Glutamatergic neuron (in vitro differentiated cells): ENCODE data around the gene MTMR4. TPM values are rescaled to one million over a fixed set of nuclear protein-coding genes. Genes with fewer than 3 reads are reported as not detected.

Experiments used
- DNase-seq: peaks from one replicate; pipeline ENCODE4 v3.0.0; 2022
- H3K27ac Mint-ChIP-seq: one replicate; pipeline ENCODE4 v1.8.0; 2020; ENCODE audit warnings: mild to moderate bottlenecking, mixed read lengths, inconsistent platforms; ENCODE audit not compliant: unreplicated experiment
- H3K27me3 Mint-ChIP-seq: one replicate; pipeline ENCODE4 v1.8.0; 2020; ENCODE audit warnings: mild to moderate bottlenecking, moderate library complexity, mixed read lengths, inconsistent platforms; ENCODE audit not compliant: unreplicated experiment
- H3K36me3 Mint-ChIP-seq: one replicate; pipeline ENCODE4 v1.8.0; 2020; ENCODE audit warnings: mild to moderate bottlenecking, mixed read lengths, inconsistent platforms; ENCODE audit not compliant: unreplicated experiment
- H3K4me1 Mint-ChIP-seq: one replicate; pipeline ENCODE4 v1.8.0; 2020; ENCODE audit warnings: mild to moderate bottlenecking, low read depth, mixed read lengths, inconsistent platforms; ENCODE audit not compliant: unreplicated experiment
- H3K4me3 Mint-ChIP-seq: one replicate; pipeline ENCODE4 v1.8.0; 2020; ENCODE audit warnings: mild to moderate bottlenecking, mixed read lengths, inconsistent platforms; ENCODE audit not compliant: unreplicated experiment
- H3K9me3 Mint-ChIP-seq: one replicate; pipeline ENCODE4 v1.8.0; 2020; ENCODE audit warnings: mild to moderate bottlenecking, moderate library complexity, mixed read lengths, inconsistent platforms; ENCODE audit not compliant: unreplicated experiment
- total RNA-seq: library from RNA; stranded (reverse); fragmentation: NEBNext Ultra II Directional; extraction: Animal tissue kit (Norgen Biotek cat#: 25700); gene quantifications from one replicate; pipeline ENCODE4 v1.2.1, GENCODE V29; 2021; ENCODE audit not compliant: unreplicated experiment
- TF ChIP-seq, protein P1 (sequence below): fragments of 200-600 bp; sonication (generic); IDR thresholded peaks from one replicate; pipeline ENCODE4 v1.5.0; 2021; ENCODE audit not compliant: partially characterized antibody, unreplicated experiment

MTMR4 gene
- total RNA-seq, 1 donor from 2014 or later, result 152 TPM

DNA sequence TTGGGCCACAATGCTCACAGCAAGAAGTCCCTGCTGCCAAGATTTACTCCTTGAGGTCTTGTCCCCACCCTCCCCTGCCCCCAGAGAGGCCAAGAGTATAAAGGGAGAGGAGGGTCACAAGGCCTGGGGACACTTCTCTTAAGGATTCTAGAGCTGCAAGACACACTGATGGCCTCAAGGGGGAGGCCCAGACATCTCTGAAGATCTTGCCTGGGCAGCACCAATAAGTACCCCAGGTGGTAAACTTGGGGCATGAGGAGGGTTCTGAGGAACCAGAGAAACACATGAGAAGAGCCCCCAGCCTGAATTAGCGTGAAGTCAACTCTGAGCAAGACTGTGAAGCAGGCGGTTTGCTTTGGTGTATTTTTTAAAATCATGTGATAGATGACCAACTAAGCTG is 26.8 kb upstream of the MTMR4 start:
- Mint-ChIP-seq H3K4me3 (no peak overlapping the region), H3K36me3 (peaks cover 4% of the 10 kb centered on the region), H3K4me1 (peaks cover 6% of the 10 kb centered on the region), H3K27ac (no peak overlapping the region), H3K9me3 (peaks cover 2% of the 10 kb centered on the region), H3K27me3 (peaks cover 6% of the 10 kb centered on the region)
- DNase-seq, result no peak
- TF ChIP-seq, protein P1, sequence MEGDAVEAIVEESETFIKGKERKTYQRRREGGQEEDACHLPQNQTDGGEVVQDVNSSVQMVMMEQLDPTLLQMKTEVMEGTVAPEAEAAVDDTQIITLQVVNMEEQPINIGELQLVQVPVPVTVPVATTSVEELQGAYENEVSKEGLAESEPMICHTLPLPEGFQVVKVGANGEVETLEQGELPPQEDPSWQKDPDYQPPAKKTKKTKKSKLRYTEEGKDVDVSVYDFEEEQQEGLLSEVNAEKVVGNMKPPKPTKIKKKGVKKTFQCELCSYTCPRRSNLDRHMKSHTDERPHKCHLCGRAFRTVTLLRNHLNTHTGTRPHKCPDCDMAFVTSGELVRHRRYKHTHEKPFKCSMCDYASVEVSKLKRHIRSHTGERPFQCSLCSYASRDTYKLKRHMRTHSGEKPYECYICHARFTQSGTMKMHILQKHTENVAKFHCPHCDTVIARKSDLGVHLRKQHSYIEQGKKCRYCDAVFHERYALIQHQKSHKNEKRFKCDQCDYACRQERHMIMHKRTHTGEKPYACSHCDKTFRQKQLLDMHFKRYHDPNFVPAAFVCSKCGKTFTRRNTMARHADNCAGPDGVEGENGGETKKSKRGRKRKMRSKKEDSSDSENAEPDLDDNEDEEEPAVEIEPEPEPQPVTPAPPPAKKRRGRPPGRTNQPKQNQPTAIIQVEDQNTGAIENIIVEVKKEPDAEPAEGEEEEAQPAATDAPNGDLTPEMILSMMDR, result no peak

DNA sequence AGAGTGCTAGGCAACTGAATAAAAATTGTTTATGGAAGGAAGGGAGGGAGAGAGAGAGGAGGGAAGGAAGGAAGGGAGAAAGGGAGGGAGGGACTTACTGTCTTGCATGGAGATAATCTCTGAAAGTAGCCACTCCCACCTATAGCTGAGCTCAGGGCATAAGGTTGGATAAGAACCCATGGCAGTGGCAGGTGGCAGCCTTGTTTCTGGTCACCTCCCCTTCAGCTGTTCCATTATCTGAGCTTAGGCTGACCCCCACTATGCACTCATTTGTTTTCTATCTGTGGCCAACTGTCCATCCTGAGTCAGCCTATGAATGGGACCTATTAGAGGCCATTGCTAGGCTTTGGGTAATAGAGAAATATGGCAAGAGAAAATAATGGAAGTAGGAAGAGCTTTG is 25.3 kb upstream of the MTMR4 start:
- H3K27me3 Mint-ChIP-seq, result peaks cover 11% of the 10 kb centered on the region
- no peak for DNase-seq
- H3K4me3 Mint-ChIP-seq, result no peak overlapping the region
- H3K36me3 Mint-ChIP-seq, result peaks cover 4% of the 10 kb centered on the region
- peaks cover 19% of the 10 kb centered on the region for H3K4me1 Mint-ChIP-seq
- peaks cover 6% of the 10 kb centered on the region for H3K9me3 Mint-ChIP-seq
- no peak overlapping the region for H3K27ac Mint-ChIP-seq
- TF ChIP-seq, protein P1, result no peak

DNA sequence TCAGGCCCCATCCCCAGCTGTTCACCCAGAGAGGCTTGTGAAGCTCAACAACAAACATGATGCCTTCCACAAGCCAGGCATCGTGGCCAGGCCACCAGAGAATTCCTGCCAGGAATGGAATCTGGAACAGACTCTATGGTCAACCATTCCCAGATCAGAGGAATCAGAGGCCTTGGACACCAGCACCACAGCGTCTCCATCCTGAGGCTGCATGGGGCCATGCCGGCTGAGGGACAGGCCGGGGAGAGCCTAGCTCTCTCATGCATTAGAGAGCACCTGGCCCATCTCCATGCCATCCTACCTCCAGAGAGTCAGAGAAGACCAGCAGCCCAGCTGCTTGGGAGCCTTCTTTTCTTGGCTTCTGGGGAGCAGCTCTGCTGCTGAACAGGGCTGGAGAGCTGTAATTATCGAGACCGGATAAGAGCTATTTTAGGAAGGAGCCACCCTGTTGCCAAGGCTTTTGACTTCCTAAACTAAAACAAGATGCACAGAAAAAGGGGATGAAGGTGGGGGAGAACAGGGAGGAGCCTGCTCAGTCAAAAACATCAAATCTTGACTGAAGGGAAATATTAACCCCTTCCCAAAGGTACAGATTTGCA is 24.5 kb upstream of the MTMR4 start:
- H3K4me1 Mint-ChIP-seq, result peaks cover 20% of the 10 kb centered on the region

DNA sequence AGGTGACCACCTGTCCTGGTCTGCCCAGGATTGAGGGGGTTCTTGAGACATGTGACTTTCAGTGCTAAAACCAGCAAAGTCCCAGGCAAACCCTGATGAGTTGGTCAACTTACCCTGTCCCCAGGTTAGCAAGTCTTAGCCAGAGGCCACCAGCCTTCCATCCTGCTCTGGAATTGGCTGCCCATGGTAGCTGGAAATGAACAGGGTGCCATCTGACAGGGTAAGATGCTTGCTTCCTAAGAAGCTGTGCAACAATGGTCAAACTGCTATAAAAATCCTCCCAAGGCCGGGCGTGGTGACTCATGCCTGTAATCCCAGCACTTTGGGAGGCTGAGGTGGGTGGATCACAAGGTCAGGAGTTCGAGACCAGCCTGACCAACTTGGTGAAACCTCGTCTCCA is 22.8 kb upstream of the MTMR4 start:
- peaks cover 4% of the 10 kb centered on the region for H3K9me3 Mint-ChIP-seq
- H3K27me3 Mint-ChIP-seq, result peaks cover 11% of the 10 kb centered on the region
- DNase-seq, result no peak
- no peak overlapping the region for H3K27ac Mint-ChIP-seq
- no peaks in the 10 kb centered on the region for H3K36me3 Mint-ChIP-seq
- H3K4me1 Mint-ChIP-seq, result peaks cover 23% of the 10 kb centered on the region
- no peak overlapping the region for H3K4me3 Mint-ChIP-seq
- TF ChIP-seq, protein P1, result no peak

More for the DNA sequence above, 24.5 kb upstream of the MTMR4 start:
- Mint-ChIP-seq H3K27me3 (peaks cover 11% of the 10 kb centered on the region), H3K4me3 (no peak overlapping the region), H3K9me3 (peaks cover 6% of the 10 kb centered on the region), H3K36me3 (peaks cover 4% of the 10 kb centered on the region), H3K27ac (no peak overlapping the region)
- TF ChIP-seq, protein P1, result no peak
- no peak for DNase-seq

DNA sequence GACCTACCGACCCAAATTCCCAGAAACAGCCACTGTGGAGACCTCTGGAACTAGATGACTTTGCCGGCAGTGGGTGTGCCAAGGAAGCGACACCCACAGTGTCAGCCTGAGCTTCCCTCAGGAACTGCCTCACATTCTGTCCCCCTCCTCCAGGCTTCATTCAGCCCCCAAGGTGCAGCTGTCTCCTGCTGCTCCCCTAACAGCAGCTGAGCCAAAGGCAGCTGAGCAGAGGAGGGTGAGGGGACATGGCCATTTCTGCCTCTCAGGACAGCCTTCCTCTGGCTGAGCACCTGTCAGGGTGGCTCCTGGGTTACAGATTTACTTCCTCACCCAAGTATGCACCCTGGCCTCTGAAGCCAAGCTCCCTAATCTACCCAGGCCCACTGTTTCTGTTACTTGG is 22.1 kb upstream of the MTMR4 start:
- peaks cover 11% of the 10 kb centered on the region for H3K27me3 Mint-ChIP-seq
- no peak for DNase-seq
- H3K27ac Mint-ChIP-seq, result no peak overlapping the region
- no peaks in the 10 kb centered on the region for H3K36me3 Mint-ChIP-seq
- no peak overlapping the region for H3K4me3 Mint-ChIP-seq
- H3K4me1 Mint-ChIP-seq, result peaks cover 24% of the 10 kb centered on the region
- TF ChIP-seq, protein P1, result no peak
- H3K9me3 Mint-ChIP-seq, result peaks cover 4% of the 10 kb centered on the region
